ENCODE data around the gene GPR107.

The GPR107 gene

GRCh38 chr9:130181678-130182380, 128.1 kb downstream of the GPR107 start:
- Histone ChIP-seq H3K27ac (ENCODE audit: low read depth, low read length) (peak overlapping the region; percentile 81), H3K36me3 (ENCODE audit: insufficient read depth, low read length) (peaks cover 6% of the 10 kb centered on the region), H3K9ac (ENCODE audit: low read length) (peak overlapping the region; percentile 65), H3K4me3 (ENCODE audit: low read depth in 1 of 2, low read length in 2 of 2) (no peak overlapping the region), H3K4me1 (ENCODE audit: insufficient read depth, low read length) (peaks cover 89% of the 10 kb centered on the region), H3K27me3 (ENCODE audit: control insufficient read depth in 1 of 2, insufficient read depth in 2 of 2, low read length in 2 of 2) (no peaks in the 10 kb centered on the region), H3K9me3 (ENCODE audit: low read length) (no peaks in the 10 kb centered on the region)

- Histone ChIP-seq H3K36me3 (ENCODE audit: insufficient read depth, low read length) (peaks cover 6% of the 10 kb centered on the region), H3K27ac (ENCODE audit: low read depth, low read length) (peak overlapping the region; percentile 81), H3K9ac (ENCODE audit: low read length) (peak overlapping the region; percentile 65), H3K9me3 (ENCODE audit: low read length) (no peaks in the 10 kb centered on the region), H3K4me1 (ENCODE audit: insufficient read depth, low read length) (peaks cover 86% of the 10 kb centered on the region), H3K4me3 (ENCODE audit: low read depth in 1 of 2, low read length in 2 of 2) (peak overlapping the region in 1 of 2 donors; percentile 2), H3K27me3 (ENCODE audit: control insufficient read depth in 1 of 2, insufficient read depth in 2 of 2, low read length in 2 of 2) (no peaks in the 10 kb centered on the region)
Observed at GRCh38 chr9:130182381-130182909, 128.7 kb downstream of the GPR107 start.

- Histone ChIP-seq H3K27ac (ENCODE audit: low read depth, low read length) (peak overlapping the region; percentile 81), H3K36me3 (ENCODE audit: insufficient read depth, low read length) (peaks cover 6% of the 10 kb centered on the region), H3K9ac (ENCODE audit: low read length) (peak overlapping the region; percentile 65), H3K9me3 (ENCODE audit: low read length) (no peaks in the 10 kb centered on the region), H3K4me3 (ENCODE audit: low read depth in 1 of 2, low read length in 2 of 2) (peak overlapping the region in 1 of 2 donors; percentile 2), H3K27me3 (ENCODE audit: control insufficient read depth in 1 of 2, insufficient read depth in 2 of 2, low read length in 2 of 2) (no peaks in the 10 kb centered on the region), H3K4me1 (ENCODE audit: insufficient read depth, low read length) (peaks cover 87% of the 10 kb centered on the region)
Observed at GRCh38 chr9:130183133-130183762, 129.5 kb downstream of the GPR107 start.

- Histone ChIP-seq H3K9ac (ENCODE audit: low read length) (peak overlapping the region; percentile 88), H3K36me3 (ENCODE audit: insufficient read depth, low read length) (peaks cover 6% of the 10 kb centered on the region), H3K4me1 (ENCODE audit: insufficient read depth, low read length) (peaks cover 85% of the 10 kb centered on the region), H3K9me3 (ENCODE audit: low read length) (no peaks in the 10 kb centered on the region), H3K27ac (ENCODE audit: low read depth, low read length) (peak overlapping the region; percentile 95), H3K27me3 (ENCODE audit: control insufficient read depth in 1 of 2, insufficient read depth in 2 of 2, low read length in 2 of 2) (no peaks in the 10 kb centered on the region), H3K4me3 (ENCODE audit: low read depth in 1 of 2, low read length in 2 of 2) (peak overlapping the region; percentile 23 to 57)
Observed at GRCh38 chr9:130185017-130185416, 131.3 kb downstream of the GPR107 start.

- Histone ChIP-seq H3K36me3 (ENCODE audit: insufficient read depth, low read length) (peaks cover 6% of the 10 kb centered on the region), H3K27ac (ENCODE audit: low read depth, low read length) (peak overlapping the region; percentile 95), H3K4me1 (ENCODE audit: insufficient read depth, low read length) (peaks cover 87% of the 10 kb centered on the region), H3K9ac (ENCODE audit: low read length) (peak overlapping the region; percentile 88), H3K27me3 (ENCODE audit: control insufficient read depth in 1 of 2, insufficient read depth in 2 of 2, low read length in 2 of 2) (no peaks in the 10 kb centered on the region), H3K4me3 (ENCODE audit: low read depth in 1 of 2, low read length in 2 of 2) (peak overlapping the region; percentile 23 to 57), H3K9me3 (ENCODE audit: low read length) (no peaks in the 10 kb centered on the region)
Observed at GRCh38 chr9:130185490-130186031, 131.9 kb downstream of the GPR107 start.

- peaks cover 87% of the 10 kb centered on the region for H3K4me1 ChIP-seq (ENCODE audit: insufficient read depth, low read length)
- peak overlapping the region; percentile 23 to 57 for H3K4me3 ChIP-seq (ENCODE audit: low read depth in 1 of 2, low read length in 2 of 2)
- peak overlapping the region; percentile 95 for H3K27ac ChIP-seq (ENCODE audit: low read depth, low read length)
- no peaks in the 10 kb centered on the region for H3K9me3 ChIP-seq (ENCODE audit: low read length)
- peaks cover 3% of the 10 kb centered on the region for H3K36me3 ChIP-seq (ENCODE audit: insufficient read depth, low read length)
- H3K27me3 ChIP-seq (ENCODE audit: control insufficient read depth in 1 of 2, insufficient read depth in 2 of 2, low read length in 2 of 2), result no peaks in the 10 kb centered on the region
- peak overlapping the region; percentile 88 for H3K9ac ChIP-seq (ENCODE audit: low read length)
Observed at GRCh38 chr9:130186051-130186450, 132.3 kb downstream of the GPR107 start.

GRCh38 chr9:130186839-130187522, 133.3 kb downstream of the GPR107 start:
- H3K36me3 ChIP-seq (ENCODE audit: insufficient read depth, low read length), result no peaks in the 10 kb centered on the region
- peaks cover 88% of the 10 kb centered on the region for H3K4me1 ChIP-seq (ENCODE audit: insufficient read depth, low read length)
- H3K4me3 ChIP-seq (ENCODE audit: low read depth in 1 of 2, low read length in 2 of 2), result peak overlapping the region; percentile 31 to 57
- H3K9ac ChIP-seq (ENCODE audit: low read length), result peak overlapping the region; percentile 88
- no peaks in the 10 kb centered on the region for H3K27me3 ChIP-seq (ENCODE audit: control insufficient read depth in 1 of 2, insufficient read depth in 2 of 2, low read length in 2 of 2)
- no peaks in the 10 kb centered on the region for H3K9me3 ChIP-seq (ENCODE audit: low read length)
- H3K27ac ChIP-seq (ENCODE audit: low read depth, low read length), result peak overlapping the region; percentile 95

GRCh38 chr9:130187523-130187846, 133.8 kb downstream of the GPR107 start:
- no peaks in the 10 kb centered on the region for H3K9me3 ChIP-seq (ENCODE audit: low read length)
- H3K36me3 ChIP-seq (ENCODE audit: insufficient read depth, low read length), result no peaks in the 10 kb centered on the region
- peak overlapping the region; percentile 88 for H3K9ac ChIP-seq (ENCODE audit: low read length)
- no peaks in the 10 kb centered on the region for H3K27me3 ChIP-seq (ENCODE audit: control insufficient read depth in 1 of 2, insufficient read depth in 2 of 2, low read length in 2 of 2)
- peaks cover 88% of the 10 kb centered on the region for H3K4me1 ChIP-seq (ENCODE audit: insufficient read depth, low read length)
- peak overlapping the region; percentile 31 to 57 for H3K4me3 ChIP-seq (ENCODE audit: low read depth in 1 of 2, low read length in 2 of 2)
- peak overlapping the region; percentile 95 for H3K27ac ChIP-seq (ENCODE audit: low read depth, low read length)

GRCh38 chr9:130188860-130189481, 135.3 kb downstream of the GPR107 start:
- Histone ChIP-seq H3K4me1 (ENCODE audit: insufficient read depth, low read length) (peaks cover 88% of the 10 kb centered on the region), H3K27ac (ENCODE audit: low read depth, low read length) (peak overlapping the region; percentile 60)

More at GRCh38 chr9:130188860-130189481, 135.3 kb downstream of the GPR107 start:
- Histone ChIP-seq H3K27me3 (ENCODE audit: control insufficient read depth in 1 of 2, insufficient read depth in 2 of 2, low read length in 2 of 2) (no peaks in the 10 kb centered on the region), H3K9ac (ENCODE audit: low read length) (peak overlapping the region; percentile 58), H3K9me3 (ENCODE audit: low read length) (no peaks in the 10 kb centered on the region), H3K4me3 (ENCODE audit: low read depth in 1 of 2, low read length in 2 of 2) (no peak overlapping the region), H3K36me3 (ENCODE audit: insufficient read depth, low read length) (no peaks in the 10 kb centered on the region)
